GM19438 (cell line): ENCODE data around the gene EMC10.

Experiments used
- ATAC-seq: cut with Tn5 transposase; IDR thresholded peaks from one replicate; pipeline ENCODE4 v1.9.1; 2021; ENCODE audit warnings: low read depth; ENCODE audit not compliant: unreplicated experiment

EMC10 gene

GRCh38 chr19:50495020-50495531 lies 18.8 kb downstream of the EMC10 start:
- no peak for ATAC-seq

DNA sequence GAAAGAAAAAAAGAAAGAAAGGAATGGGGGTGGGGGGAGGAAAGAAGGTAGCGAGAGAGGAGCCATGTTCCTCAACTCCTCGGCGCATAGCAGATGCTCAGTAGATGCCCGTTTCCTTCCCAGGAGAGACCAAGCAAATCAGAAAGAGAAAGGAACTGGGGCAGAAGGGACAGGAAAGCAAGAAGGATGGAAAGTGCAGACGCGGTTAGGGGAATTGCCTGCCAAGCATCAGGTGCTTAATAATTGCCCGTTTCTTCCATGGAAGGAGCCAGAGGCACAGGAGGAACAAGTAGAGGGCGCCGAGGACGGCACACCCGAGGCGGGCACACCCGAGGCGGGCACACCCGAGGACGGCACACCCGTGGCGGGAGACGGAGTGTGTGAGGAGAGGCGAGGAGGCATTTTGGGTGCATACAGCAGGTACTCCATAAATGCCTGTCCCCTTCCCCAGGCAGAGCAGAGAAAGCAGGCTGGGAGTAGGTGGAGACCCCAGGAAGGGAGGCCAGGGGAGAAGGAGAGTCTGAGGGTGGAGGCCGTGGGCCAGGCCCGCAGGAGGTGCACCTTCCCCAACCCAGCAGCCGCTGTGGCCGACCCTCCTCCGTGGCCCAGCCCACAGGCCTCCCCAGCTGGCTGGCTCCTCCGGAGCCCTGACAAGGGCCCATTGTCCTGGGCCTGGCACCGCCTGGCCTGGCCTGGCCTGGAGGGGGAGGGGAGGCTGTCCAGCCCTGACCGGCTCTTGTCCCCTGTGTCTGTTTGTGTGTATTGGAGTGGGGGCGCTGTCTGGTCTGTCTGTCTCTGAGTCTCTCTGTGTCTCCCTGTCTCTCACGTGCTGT lies 20.1 kb downstream of the EMC10 start:
- ATAC-seq: no peak

- ATAC-seq: no peak
These were observed 20.7 kb downstream of the EMC10 start for GRCh38 chr19:50497022-50497405.

DNA sequence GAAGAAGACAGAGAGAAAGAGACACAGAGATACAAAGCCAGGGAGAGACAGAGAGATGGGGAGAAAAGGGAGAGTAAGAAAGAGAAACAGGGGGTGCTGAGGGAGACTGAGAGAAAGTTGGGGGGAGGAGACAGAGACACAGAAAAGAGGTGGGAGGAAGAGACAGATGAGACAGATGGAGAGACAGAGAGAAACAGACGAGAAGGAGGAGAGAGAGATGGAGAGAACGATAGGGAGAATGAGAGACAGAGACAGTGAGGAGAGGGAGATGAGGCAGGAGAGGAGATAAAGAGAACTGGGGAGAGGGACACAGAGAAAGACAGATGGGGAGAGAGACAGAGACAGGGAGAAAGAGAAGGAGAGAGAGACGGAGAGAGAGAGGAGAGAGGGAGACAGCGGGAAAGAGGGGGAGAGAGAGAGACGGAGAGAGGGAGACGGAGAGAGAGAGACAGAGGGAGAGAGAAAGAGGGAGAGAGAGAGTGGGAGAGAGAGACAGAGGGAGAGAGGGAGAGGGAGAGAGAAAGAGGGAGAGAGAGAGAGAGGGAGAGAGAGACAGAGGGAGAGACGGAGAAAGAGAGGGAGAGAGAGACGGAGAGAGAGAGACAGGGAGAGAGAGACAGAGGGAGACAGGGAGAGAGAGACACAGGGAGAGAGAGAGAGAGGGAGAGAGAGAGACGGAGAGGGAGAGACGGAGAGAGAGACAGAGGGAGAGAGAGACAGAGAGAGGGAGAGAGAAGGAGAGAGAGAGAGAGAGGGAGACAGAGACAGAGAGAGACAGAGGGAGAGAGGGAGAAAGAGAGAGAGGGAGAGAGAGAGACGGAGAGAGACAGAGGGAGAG lies 22.1 kb downstream of the EMC10 start:
- no peak for ATAC-seq

- no peak for ATAC-seq
These were observed 23.9 kb downstream of the EMC10 start for GRCh38 chr19:50500060-50500752.

DNA sequence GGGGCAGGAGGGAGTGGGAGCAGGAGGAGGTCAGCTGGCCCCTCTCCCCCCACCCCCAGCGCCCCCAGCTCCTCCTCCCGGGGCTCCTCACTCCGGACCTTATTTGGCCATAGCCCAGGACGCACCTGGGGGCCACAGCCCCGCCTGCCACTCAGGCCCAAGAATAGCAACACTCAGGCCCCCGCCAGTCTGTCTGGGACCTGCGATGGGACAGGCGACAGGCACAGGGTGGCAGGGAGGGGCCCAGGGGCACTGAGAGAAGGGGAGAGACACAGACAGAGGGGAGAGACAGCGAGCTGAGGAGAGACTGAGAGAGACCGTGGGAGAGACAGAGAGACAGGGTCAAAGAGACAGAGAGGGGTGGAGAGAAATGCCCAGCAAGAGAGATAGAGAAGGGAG lies 24.4 kb downstream of the EMC10 start:
- no peak for ATAC-seq

- no peak for ATAC-seq
These were observed 24.9 kb downstream of the EMC10 start for GRCh38 chr19:50501186-50501567.

DNA sequence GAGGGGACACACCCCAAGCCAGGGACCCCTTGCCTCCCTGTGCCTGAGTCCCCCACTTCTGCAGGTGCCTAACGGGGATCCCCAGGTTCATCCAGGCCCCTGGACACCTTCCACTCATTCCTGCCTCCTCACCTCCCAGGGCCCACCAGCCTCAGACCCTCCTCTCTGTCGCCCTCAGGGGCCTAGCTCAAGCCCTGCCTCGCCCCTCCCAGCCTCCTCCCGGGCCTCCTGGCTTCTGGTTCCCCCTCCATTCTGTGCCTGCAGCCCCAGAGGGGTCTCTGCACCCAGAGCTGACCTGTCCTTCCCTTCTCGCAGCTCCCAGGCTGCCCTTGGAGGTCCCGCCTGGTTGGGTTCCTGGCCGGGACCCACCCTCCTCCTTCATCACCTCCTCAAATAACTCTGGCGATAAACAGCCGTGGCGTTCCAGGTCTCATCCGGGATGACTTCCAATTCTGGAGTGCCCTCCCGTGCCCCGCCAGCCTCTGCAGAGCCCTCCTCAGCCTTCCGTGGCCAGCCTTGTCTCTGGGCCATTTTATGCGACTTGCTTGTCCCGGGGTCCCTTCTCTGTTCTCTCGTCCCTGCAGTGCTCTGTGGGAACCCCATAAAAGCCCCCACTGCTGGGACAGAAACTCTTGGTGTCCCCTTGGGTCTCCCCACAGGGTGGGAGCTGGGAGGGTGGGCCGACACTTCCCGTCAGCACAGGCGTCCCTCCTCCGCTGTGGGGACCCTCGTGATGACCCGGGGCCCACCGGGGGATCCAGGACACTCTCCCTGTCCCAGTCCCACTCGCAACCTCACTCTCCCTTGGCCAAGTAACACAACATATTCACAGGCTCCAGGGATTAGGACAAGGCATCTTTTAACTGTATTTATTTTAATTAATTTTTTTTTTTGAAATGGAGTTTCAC lies 25.5 kb downstream of the EMC10 start:
- no peak for ATAC-seq

- no peak for ATAC-seq
These were observed 29.7 kb downstream of the EMC10 start for GRCh38 chr19:50505856-50506611.

DNA sequence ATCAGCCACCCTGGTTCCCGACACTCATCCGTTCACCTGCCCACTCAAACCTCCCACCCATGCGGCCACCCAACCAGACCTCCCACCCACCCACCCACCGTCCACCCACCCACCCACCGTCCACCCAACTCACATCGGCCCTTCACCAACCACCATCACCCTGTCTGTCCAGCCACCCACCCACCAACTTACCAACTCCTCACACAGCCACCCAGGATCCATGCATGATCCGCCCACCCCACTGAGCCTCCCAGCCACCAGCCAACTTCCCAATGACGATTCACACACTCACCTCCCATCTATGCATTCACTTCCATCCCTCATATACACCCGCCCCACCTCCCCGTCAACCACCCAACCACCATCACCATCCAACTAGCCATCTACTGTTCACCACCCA lies 30.4 kb downstream of the EMC10 start:
- ATAC-seq: no peak

DNA sequence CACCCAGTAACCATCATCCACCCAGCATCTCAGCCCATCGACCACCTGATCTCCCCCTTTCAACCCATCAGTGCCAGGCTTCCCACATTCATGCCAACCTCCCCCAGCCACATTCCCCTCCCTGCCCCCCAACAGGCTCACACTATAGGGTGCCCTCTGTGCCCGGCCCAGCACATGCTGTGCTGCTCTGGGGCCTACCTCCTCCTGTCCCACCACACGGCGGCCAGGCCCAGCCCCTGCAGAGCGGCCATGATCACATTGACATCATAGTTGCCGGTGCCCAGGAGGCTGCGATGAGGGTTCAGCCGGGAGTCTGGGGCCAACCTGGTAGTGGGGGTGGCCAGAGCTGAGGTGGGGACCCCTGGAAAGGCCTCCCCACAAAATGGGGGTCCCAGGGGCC lies 31.1 kb downstream of the EMC10 start:
- ATAC-seq: no peak

- ATAC-seq: no peak
These were observed 32.5 kb downstream of the EMC10 start for GRCh38 chr19:50508843-50509190.

- ATAC-seq: no peak
These were observed 33.1 kb downstream of the EMC10 start for GRCh38 chr19:50509366-50509765.

GRCh38 chr19:50510121-50510670 lies 33.9 kb downstream of the EMC10 start:
- ATAC-seq: no peak

GRCh38 chr19:50510700-50511068 lies 34.4 kb downstream of the EMC10 start:
- no peak for ATAC-seq

DNA sequence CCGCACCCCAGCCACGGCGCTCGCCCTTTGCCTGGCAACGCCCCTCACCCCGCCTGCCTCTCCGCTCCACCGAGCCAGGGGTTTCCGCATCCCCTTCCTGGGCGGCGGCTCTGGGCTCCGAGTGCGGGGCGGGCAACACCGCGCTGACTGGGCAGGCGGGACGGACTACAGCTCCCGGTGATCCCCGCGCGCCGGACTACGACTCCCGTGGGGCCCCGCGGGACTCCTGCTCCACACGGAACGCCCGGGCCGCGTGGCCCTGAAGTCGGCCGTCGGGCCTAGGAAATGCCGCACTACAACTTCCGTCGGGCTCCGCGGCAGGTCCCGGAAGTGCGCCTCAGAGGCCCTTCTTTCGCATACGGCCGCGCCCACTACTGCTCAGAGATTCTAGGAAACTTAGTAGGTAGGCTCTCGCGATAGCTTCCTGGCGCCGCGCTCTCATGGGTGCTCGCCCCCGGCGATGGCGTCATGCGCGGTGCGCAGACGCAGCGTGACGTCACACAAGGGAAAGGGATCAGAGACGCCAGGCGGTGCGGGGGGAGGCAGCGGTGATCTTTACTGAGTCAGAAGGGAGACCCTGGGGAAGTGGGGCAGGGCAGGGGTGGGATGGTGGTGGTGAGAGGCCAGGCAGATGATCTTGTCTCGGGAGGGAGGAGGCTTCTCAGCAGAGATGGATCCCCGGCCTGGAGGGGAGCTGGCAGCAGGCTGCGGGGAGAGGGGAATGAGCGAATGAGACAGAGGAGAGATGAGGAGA lies 34.9 kb downstream of the EMC10 start, which contains the start of gene JOSD2:
Gene JOSD2, minus strand, starts transcription at position 123 of the 754 bp plus-strand sequence. CDS start 760 bp downstream, outside the sequence.
- peak; percentile 83 for ATAC-seq

- ATAC-seq: no peak
These were observed 36.0 kb downstream of the EMC10 start for GRCh38 chr19:50512112-50512998.
